ENCODE results near the gene CACHD1.

The CACHD1 gene

GRCh38 chr1:64624808-64625207 is 154.9 kb downstream of the CACHD1 start:
- no peak for TF ChIP-seq CTCF (IDR thresholded peaks at IDR 0.05; ENCODE audit: control extremely low read depth, extremely low read depth, low read depth, missing control alignments)
- DNase-seq (ENCODE audit: extremely low spot score): no peak
- ChIA-PET CTCF (no interaction called here), POLR2A (no interaction called here)

- no peak for DNase-seq (ENCODE audit: extremely low spot score)
- no peak for TF ChIP-seq CTCF (IDR thresholded peaks at IDR 0.05; ENCODE audit: control extremely low read depth, extremely low read depth, low read depth, missing control alignments)
- ChIA-PET POLR2A (no interaction called here), CTCF (no interaction called here)
Observed at GRCh38 chr1:64630611-64631010, 160.7 kb downstream of the CACHD1 start.

- CTCF ChIA-PET: no interaction called here
- DNase-seq (ENCODE audit: extremely low spot score): no peak
- TF ChIP-seq CTCF (IDR thresholded peaks at IDR 0.05; ENCODE audit: control extremely low read depth, extremely low read depth, low read depth, missing control alignments): no peak
- POLR2A ChIA-PET: no interaction called here
Observed at GRCh38 chr1:64631346-64632034, 161.6 kb downstream of the CACHD1 start.

- CTCF ChIA-PET: no interaction called here
- no peak for TF ChIP-seq CTCF (IDR thresholded peaks at IDR 0.05; ENCODE audit: control extremely low read depth, extremely low read depth, low read depth, missing control alignments)
- no peak for DNase-seq (ENCODE audit: extremely low spot score)
- POLR2A ChIA-PET: no interaction called here
Observed at GRCh38 chr1:64632936-64633335, 163.0 kb downstream of the CACHD1 start.

- TF ChIP-seq CTCF (IDR thresholded peaks at IDR 0.05; ENCODE audit: control extremely low read depth, extremely low read depth, low read depth, missing control alignments): no peak
- CTCF ChIA-PET: no interaction called here
- POLR2A ChIA-PET: no interaction called here
- DNase-seq (ENCODE audit: extremely low spot score): no peak
Observed at GRCh38 chr1:64645735-64646134, 175.8 kb downstream of the CACHD1 start.

- no peak for TF ChIP-seq CTCF (IDR thresholded peaks at IDR 0.05; ENCODE audit: control extremely low read depth, extremely low read depth, low read depth, missing control alignments)
- no peak for DNase-seq (ENCODE audit: extremely low spot score)
- ChIA-PET POLR2A (no interaction called here), CTCF (interaction anchor here (1.5 to 2.2 kb wide), 2 partner anchors 22 to 26 kb away, joined by 3 to 6 read pairs; no protein-coding TSS in a partner anchor)
Observed at GRCh38 chr1:64650411-64650810, 180.5 kb downstream of the CACHD1 start.
